Astrocyte (in vitro differentiated cells and primary cell): Measurements from ENCODE around the gene TNFAIP8L3. TPM values are rescaled to one million over a fixed set of nuclear protein-coding genes. Genes with fewer than 3 reads are reported as not detected.

ENCODE experiments used
- DNase-seq: peaks from one replicate; pipeline ENCODE4 v3.0.0-alpha.2; 2010; ENCODE audit warnings: low read depth
- FAIRE-seq: peaks from 2 replicates; lab custom pipeline; 2011; peaks lifted over from hg19 to GRCh38; lab: Jason Lieb, UNC
- H2AFZ ChIP-seq: 2 replicates; pipeline ENCODE4 v1.6.0; 2012; ENCODE audit warnings: low read depth, low read length, inconsistent platforms
- H3K27ac ChIP-seq: 2 replicates; pipeline ENCODE4 v1.5.1; 2011; ENCODE audit warnings: low read depth, low read length, inconsistent platforms
- H3K27me3 ChIP-seq: 2 replicates; pipeline ENCODE4 v1.6.0; 2011; ENCODE audit warnings: low read length, inconsistent platforms; ENCODE audit not compliant: insufficient read depth
- H3K36me3 ChIP-seq: 2 replicates; pipeline ENCODE4 v1.5.1; 2011; ENCODE audit warnings: low read length, inconsistent platforms; ENCODE audit not compliant: insufficient read depth
- H3K4me1 ChIP-seq: 2 replicates; pipeline ENCODE4 v1.5.1; 2011; ENCODE audit warnings: low read length, inconsistent platforms; ENCODE audit not compliant: insufficient read depth
- H3K4me2 ChIP-seq: 2 replicates; pipeline ENCODE4 v1.6.0; 2012; ENCODE audit warnings: low read length, inconsistent platforms
- H3K4me3 ChIP-seq: 2 replicates; pipeline ENCODE4 v1.5.1; 2011; ENCODE audit warnings: low read depth, mild to moderate bottlenecking, low read length, inconsistent platforms; ENCODE audit not compliant: insufficient read depth
- H3K79me2 ChIP-seq: 2 replicates; pipeline ENCODE4 v1.6.0; 2012; ENCODE audit warnings: mild to moderate bottlenecking, low read length, inconsistent platforms; ENCODE audit not compliant: insufficient read depth
- H3K9ac ChIP-seq: 2 replicates; pipeline ENCODE4 v1.6.0; 2012; ENCODE audit warnings: mild to moderate bottlenecking, low read length, inconsistent platforms
- H3K9me3 ChIP-seq: 2 replicates; pipeline ENCODE4 v1.5.1; 2012; ENCODE audit warnings: low read depth, mild to moderate bottlenecking, low read length, inconsistent platforms; ENCODE audit not compliant: insufficient read depth
- H4K20me1 ChIP-seq: 2 replicates; pipeline ENCODE4 v1.6.0; 2012; ENCODE audit warnings: low read length, inconsistent platforms; ENCODE audit not compliant: insufficient read depth
- H3K27ac Mint-ChIP-seq: one replicate; pipeline ENCODE4 v1.8.0; 2021; ENCODE audit warnings: mild to moderate bottlenecking, mixed read lengths; ENCODE audit not compliant: unreplicated experiment
- H3K27me3 Mint-ChIP-seq: one replicate; pipeline ENCODE4 v1.8.0; 2021; ENCODE audit warnings: low read depth, mixed read lengths; ENCODE audit not compliant: unreplicated experiment
- H3K36me3 Mint-ChIP-seq: one replicate; pipeline ENCODE4 v1.8.0; 2021; ENCODE audit warnings: low read depth, mixed read lengths; ENCODE audit not compliant: unreplicated experiment
- H3K4me1 Mint-ChIP-seq: one replicate; pipeline ENCODE4 v1.8.0; 2021; ENCODE audit warnings: low read depth, mixed read lengths; ENCODE audit not compliant: unreplicated experiment
- H3K4me3 Mint-ChIP-seq: one replicate; pipeline ENCODE4 v1.8.0; 2021; ENCODE audit warnings: mild to moderate bottlenecking, moderate library complexity, mixed read lengths; ENCODE audit not compliant: unreplicated experiment
- H3K9me3 Mint-ChIP-seq: one replicate; pipeline ENCODE4 v1.8.0; 2021; ENCODE audit warnings: mild to moderate bottlenecking, mixed read lengths; ENCODE audit not compliant: unreplicated experiment
- CTCF ChIP-seq: IDR thresholded peaks from 2 replicates; pipeline ENCODE4 v1.5.1; 2011; ENCODE audit warnings: low read depth, mild to moderate bottlenecking, inconsistent platforms, low read length, moderate library complexity; ENCODE audit not compliant: insufficient read depth
- EZH2 ChIP-seq: IDR thresholded peaks from 2 replicates; pipeline ENCODE4 v1.6.1; 2012; ENCODE audit warnings: mild to moderate bottlenecking, low read length, inconsistent platforms; ENCODE audit not compliant: insufficient read depth
- total RNA-seq: library from RNA; stranded (reverse); gene quantifications from 2 replicates; pipeline ENCODE4 v1.2.1, GENCODE V29; 2021

The TNFAIP8L3 gene
- total RNA-seq, 1 donor from 2014 or later, result 1.1 TPM

- Mint-ChIP-seq H3K27ac (no peak overlapping the region), H3K27me3 (peaks cover 18% of the 10 kb centered on the region), H3K9me3 (no peaks in the 10 kb centered on the region), H3K4me3 (no peak overlapping the region), H3K36me3 (no peaks in the 10 kb centered on the region), H3K4me1 (no peaks in the 10 kb centered on the region)
- Histone ChIP-seq H3K9me3 (no peaks in the 10 kb centered on the region), H3K4me2 (no peak overlapping the region), H3K4me1 (no peaks in the 10 kb centered on the region), H3K27ac (no peak overlapping the region), H3K4me3 (no peak overlapping the region), H2AFZ (no peak overlapping the region), H3K36me3 (no peaks in the 10 kb centered on the region), H3K79me2 (no peaks in the 10 kb centered on the region), H3K27me3 (peaks cover 12% of the 10 kb centered on the region), H4K20me1 (no peaks in the 10 kb centered on the region), H3K9ac (no peak overlapping the region)
- FAIRE-seq (no peak), DNase-seq (no peak)
- TF ChIP-seq CTCF (no peak), EZH2 (no peak)
These were observed 34.6 kb downstream of the TNFAIP8L3 start for GRCh38 chr15:51060030-51060673.

GRCh38 chr15:51054535-51054934 lies 40.2 kb downstream of the TNFAIP8L3 start:
- Mint-ChIP-seq H3K4me3 (no peak overlapping the region), H3K4me1 (no peaks in the 10 kb centered on the region), H3K27ac (no peak overlapping the region), H3K36me3 (peaks cover 1% of the 10 kb centered on the region), H3K27me3 (peaks cover 38% of the 10 kb centered on the region), H3K9me3 (no peaks in the 10 kb centered on the region)
- Histone ChIP-seq H4K20me1 (no peaks in the 10 kb centered on the region), H3K36me3 (no peaks in the 10 kb centered on the region), H3K9ac (no peak overlapping the region), H3K27me3 (peaks cover 15% of the 10 kb centered on the region), H3K4me2 (no peak overlapping the region), H3K27ac (no peak overlapping the region), H2AFZ (no peak overlapping the region), H3K9me3 (no peaks in the 10 kb centered on the region), H3K79me2 (no peaks in the 10 kb centered on the region), H3K4me3 (no peak overlapping the region), H3K4me1 (no peaks in the 10 kb centered on the region)
- FAIRE-seq (no peak), DNase-seq (no peak)
- TF ChIP-seq EZH2, result no peak
- no peak for TF ChIP-seq CTCF

- Histone ChIP-seq H3K27ac (no peak overlapping the region), H3K79me2 (no peaks in the 10 kb centered on the region), H3K36me3 (no peaks in the 10 kb centered on the region), H3K9ac (no peak overlapping the region), H3K4me2 (no peak overlapping the region), H3K4me1 (no peaks in the 10 kb centered on the region), H4K20me1 (no peaks in the 10 kb centered on the region), H3K9me3 (no peaks in the 10 kb centered on the region), H2AFZ (no peak overlapping the region), H3K4me3 (no peak overlapping the region), H3K27me3 (peaks cover 13% of the 10 kb centered on the region)
- DNase-seq, result no peak
- no peak for FAIRE-seq
- H3K9me3 Mint-ChIP-seq, result no peaks in the 10 kb centered on the region
- peaks cover 38% of the 10 kb centered on the region for H3K27me3 Mint-ChIP-seq
- no peaks in the 10 kb centered on the region for H3K4me1 Mint-ChIP-seq
- peaks cover 4% of the 10 kb centered on the region for H3K36me3 Mint-ChIP-seq
- TF ChIP-seq CTCF (no peak), EZH2 (no peak)
- H3K4me3 Mint-ChIP-seq, result no peak overlapping the region
- H3K27ac Mint-ChIP-seq, result no peak overlapping the region
These were observed 41.1 kb downstream of the TNFAIP8L3 start for GRCh38 chr15:51053571-51053970.
